ENCODE measurements around the gene ALDH3B1.
"Not testable (repeated sequence)": the region's sequence is repeated elsewhere in the genome, so short reads cannot be mapped to it uniquely, and the experiment has no call there.

Gene ALDH3B1

GRCh38 chr11:67993821-67994220 is 16.3 kb upstream of the ALDH3B1 start:
- TF ChIP-seq, protein P1, sequence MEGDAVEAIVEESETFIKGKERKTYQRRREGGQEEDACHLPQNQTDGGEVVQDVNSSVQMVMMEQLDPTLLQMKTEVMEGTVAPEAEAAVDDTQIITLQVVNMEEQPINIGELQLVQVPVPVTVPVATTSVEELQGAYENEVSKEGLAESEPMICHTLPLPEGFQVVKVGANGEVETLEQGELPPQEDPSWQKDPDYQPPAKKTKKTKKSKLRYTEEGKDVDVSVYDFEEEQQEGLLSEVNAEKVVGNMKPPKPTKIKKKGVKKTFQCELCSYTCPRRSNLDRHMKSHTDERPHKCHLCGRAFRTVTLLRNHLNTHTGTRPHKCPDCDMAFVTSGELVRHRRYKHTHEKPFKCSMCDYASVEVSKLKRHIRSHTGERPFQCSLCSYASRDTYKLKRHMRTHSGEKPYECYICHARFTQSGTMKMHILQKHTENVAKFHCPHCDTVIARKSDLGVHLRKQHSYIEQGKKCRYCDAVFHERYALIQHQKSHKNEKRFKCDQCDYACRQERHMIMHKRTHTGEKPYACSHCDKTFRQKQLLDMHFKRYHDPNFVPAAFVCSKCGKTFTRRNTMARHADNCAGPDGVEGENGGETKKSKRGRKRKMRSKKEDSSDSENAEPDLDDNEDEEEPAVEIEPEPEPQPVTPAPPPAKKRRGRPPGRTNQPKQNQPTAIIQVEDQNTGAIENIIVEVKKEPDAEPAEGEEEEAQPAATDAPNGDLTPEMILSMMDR (IDR thresholded peaks at IDR 0.05; ENCODE audit: insufficient read depth, low read length, poor library complexity, severe bottlenecking) = peak; percentile 20
- not testable (repeated sequence) for H3K4me3 ChIP-seq (ENCODE audit: insufficient read depth, low read length, poor library complexity, severe bottlenecking); H3K9me3 ChIP-seq (ENCODE audit: insufficient read depth, low read length); H3K27me3 ChIP-seq (ENCODE audit: low read length); H3K4me2 ChIP-seq (ENCODE audit: low read depth, low read length, poor library complexity, severe bottlenecking); H3F3A ChIP-seq (ENCODE audit: insufficient read depth); H3K79me2 ChIP-seq (ENCODE audit: insufficient read depth, low read length); H3K9ac ChIP-seq (ENCODE audit: low read length); H3K36me3 ChIP-seq (ENCODE audit: low read length); H4K20me1 ChIP-seq (ENCODE audit: low read depth, low read length); H3K27ac ChIP-seq (ENCODE audit: low read depth, low read length); H2AFZ ChIP-seq (ENCODE audit: low read depth, low read length, severe bottlenecking); H3K9me2 ChIP-seq (replicated peaks; ENCODE audit: insufficient read depth, low read length)

- not testable (repeated sequence) for H3K36me3 ChIP-seq (ENCODE audit: low read length); H4K20me1 ChIP-seq (ENCODE audit: low read depth, low read length); H3K27me3 ChIP-seq (ENCODE audit: low read length); H3K79me2 ChIP-seq (ENCODE audit: insufficient read depth, low read length); H3K27ac ChIP-seq (ENCODE audit: low read depth, low read length); H2AFZ ChIP-seq (ENCODE audit: low read depth, low read length, severe bottlenecking); H3K9me3 ChIP-seq (ENCODE audit: insufficient read depth, low read length); H3K9ac ChIP-seq (ENCODE audit: low read length); H3F3A ChIP-seq (ENCODE audit: insufficient read depth); H3K4me3 ChIP-seq (ENCODE audit: insufficient read depth, low read length, poor library complexity, severe bottlenecking); H3K4me2 ChIP-seq (ENCODE audit: low read depth, low read length, poor library complexity, severe bottlenecking); H3K9me2 ChIP-seq (replicated peaks; ENCODE audit: insufficient read depth, low read length)
Observed at GRCh38 chr11:67994387-67994786, 15.7 kb upstream of the ALDH3B1 start.

DNA sequence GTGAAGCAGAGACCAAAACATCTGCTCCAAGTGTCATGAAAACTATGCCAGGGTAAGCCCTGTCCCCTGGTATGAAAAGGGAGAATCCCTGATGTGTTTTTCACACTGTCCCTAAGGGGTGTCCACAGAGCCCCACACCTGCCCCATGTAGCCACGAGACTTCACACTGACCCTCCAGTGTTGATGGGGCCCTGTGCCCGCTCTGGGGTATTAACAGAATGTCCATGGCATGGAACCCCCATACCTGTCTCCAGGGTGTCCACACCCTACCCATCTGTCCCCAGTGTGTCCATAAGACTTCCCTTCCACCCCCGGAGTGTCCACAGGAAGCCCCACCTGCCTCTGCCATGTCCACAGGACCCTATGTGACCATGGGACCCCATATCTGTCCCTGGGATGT is 15.0 kb upstream of the ALDH3B1 start:
- not testable (repeated sequence) for H3F3A ChIP-seq (ENCODE audit: insufficient read depth); H3K9me2 ChIP-seq (replicated peaks; ENCODE audit: insufficient read depth, low read length); H3K4me2 ChIP-seq (ENCODE audit: low read depth, low read length, poor library complexity, severe bottlenecking); H3K36me3 ChIP-seq (ENCODE audit: low read length); H3K9me3 ChIP-seq (ENCODE audit: insufficient read depth, low read length); H3K4me3 ChIP-seq (ENCODE audit: insufficient read depth, low read length, poor library complexity, severe bottlenecking); H3K27ac ChIP-seq (ENCODE audit: low read depth, low read length); H4K20me1 ChIP-seq (ENCODE audit: low read depth, low read length); H2AFZ ChIP-seq (ENCODE audit: low read depth, low read length, severe bottlenecking); H3K27me3 ChIP-seq (ENCODE audit: low read length); H3K9ac ChIP-seq (ENCODE audit: low read length); H3K79me2 ChIP-seq (ENCODE audit: insufficient read depth, low read length)

DNA sequence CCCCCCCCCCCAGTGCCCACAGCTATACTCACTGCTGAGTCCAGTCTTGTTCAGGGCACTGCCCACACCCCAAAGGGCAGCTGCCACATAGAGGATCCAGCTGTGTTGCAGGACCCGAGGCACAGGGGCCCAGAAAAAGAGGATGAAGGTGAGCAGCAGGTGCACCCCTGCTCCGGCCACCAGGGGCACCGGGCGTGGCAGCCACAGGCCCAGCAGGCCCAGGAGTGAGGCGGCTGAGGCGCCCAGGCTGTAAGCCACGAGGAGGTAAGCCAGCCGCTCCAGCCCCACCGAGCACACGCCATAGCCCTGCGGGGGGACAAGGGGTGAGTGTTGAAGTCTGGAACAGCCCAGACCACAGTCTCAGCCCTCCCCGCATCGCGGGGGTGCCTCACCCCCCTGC is 14.5 kb upstream of the ALDH3B1 start:
- not testable (repeated sequence) for H3K4me3 ChIP-seq (ENCODE audit: insufficient read depth, low read length, poor library complexity, severe bottlenecking); H3K4me2 ChIP-seq (ENCODE audit: low read depth, low read length, poor library complexity, severe bottlenecking); H3F3A ChIP-seq (ENCODE audit: insufficient read depth); H4K20me1 ChIP-seq (ENCODE audit: low read depth, low read length); H3K27me3 ChIP-seq (ENCODE audit: low read length); H3K36me3 ChIP-seq (ENCODE audit: low read length); H3K9ac ChIP-seq (ENCODE audit: low read length); H3K9me2 ChIP-seq (replicated peaks; ENCODE audit: insufficient read depth, low read length); H3K9me3 ChIP-seq (ENCODE audit: insufficient read depth, low read length); H3K27ac ChIP-seq (ENCODE audit: low read depth, low read length); H3K79me2 ChIP-seq (ENCODE audit: insufficient read depth, low read length); H2AFZ ChIP-seq (ENCODE audit: low read depth, low read length, severe bottlenecking)

GRCh38 chr11:67996051-67996450 is 14.1 kb upstream of the ALDH3B1 start:
- Histone ChIP-seq H3K9ac (ENCODE audit: low read length) (no peak overlapping the region), H3K36me3 (ENCODE audit: low read length) (no peaks in the 10 kb centered on the region), H3K27ac (ENCODE audit: low read depth, low read length) (no peak overlapping the region), H3K9me3 (ENCODE audit: insufficient read depth, low read length) (no peaks in the 10 kb centered on the region), H3K79me2 (ENCODE audit: insufficient read depth, low read length) (no peaks in the 10 kb centered on the region), H3F3A (ENCODE audit: insufficient read depth) (no peaks in the 10 kb centered on the region), H4K20me1 (ENCODE audit: low read depth, low read length) (no peaks in the 10 kb centered on the region), H2AFZ (ENCODE audit: low read depth, low read length, severe bottlenecking) (no peak overlapping the region), H3K4me3 (ENCODE audit: insufficient read depth, low read length, poor library complexity, severe bottlenecking) (no peak overlapping the region), H3K9me2 (replicated peaks; ENCODE audit: insufficient read depth, low read length) (no peaks in the 10 kb centered on the region), H3K27me3 (ENCODE audit: low read length) (no peaks in the 10 kb centered on the region), H3K4me2 (ENCODE audit: low read depth, low read length, poor library complexity, severe bottlenecking) (no peak overlapping the region)
- no peak for TF ChIP-seq EZH2phosphoT487 (conservative IDR thresholded peaks at IDR 0.05; ENCODE audit: low read length)
- TF ChIP-seq, protein P1 (IDR thresholded peaks at IDR 0.05; ENCODE audit: insufficient read depth, low read length, poor library complexity, severe bottlenecking) = no peak

Measured in SU-DHL-6 (cell line).